CD4-positive, alpha-beta T cell treated with Interleukin-17A for 4 hours (primary cell): Measurements from ENCODE around the gene UPK3A.
A peak's percentile ranks its signal among the peaks of the same experiment; 100 is the strongest.

Experiments used
- DNase-seq: peaks from one replicate; pipeline ENCODE4 v3.0.0-alpha.2; 2020; ENCODE audit warnings: mixed read lengths

Gene UPK3A

DNA sequence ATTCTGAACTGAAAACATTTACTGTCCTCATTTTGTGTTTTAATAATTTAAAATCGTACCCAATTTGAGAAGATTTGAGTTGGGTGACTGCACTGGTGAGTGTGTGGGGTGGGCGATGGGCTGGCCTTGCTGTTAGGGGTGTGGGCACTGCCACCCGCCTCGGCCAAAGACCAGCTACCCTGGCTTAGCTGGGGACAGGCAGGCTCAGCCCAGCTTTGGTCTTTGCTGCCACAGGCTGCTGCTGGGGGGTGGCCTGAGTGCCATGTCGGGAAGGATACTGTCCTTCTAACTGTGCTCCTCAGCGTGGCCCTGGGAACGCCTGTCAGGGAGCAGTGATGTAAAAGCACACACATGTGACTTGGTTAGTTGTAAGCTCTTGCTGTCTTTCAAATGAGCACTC lies 47.3 kb downstream of the UPK3A start:
- no peak for DNase-seq

DNA sequence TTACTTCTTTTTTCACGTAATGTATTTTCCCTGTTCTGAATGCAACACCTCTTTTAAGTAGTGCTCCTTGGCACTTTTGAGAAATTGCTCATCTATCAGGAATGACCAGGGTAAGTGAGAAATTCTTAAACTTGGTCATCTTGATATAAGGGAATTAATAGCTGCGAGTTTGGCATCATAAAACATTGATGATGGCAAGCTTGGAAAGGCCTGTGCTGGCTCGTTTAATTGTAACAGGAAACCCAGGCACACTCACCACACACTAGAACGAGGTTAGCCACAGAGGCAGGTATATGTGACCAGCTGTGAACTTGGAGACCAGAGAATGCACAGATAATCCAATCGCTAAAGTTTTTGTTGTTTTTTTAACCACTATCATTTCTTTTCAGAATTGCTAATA lies 49.3 kb downstream of the UPK3A start:
- DNase-seq: no peak

DNA sequence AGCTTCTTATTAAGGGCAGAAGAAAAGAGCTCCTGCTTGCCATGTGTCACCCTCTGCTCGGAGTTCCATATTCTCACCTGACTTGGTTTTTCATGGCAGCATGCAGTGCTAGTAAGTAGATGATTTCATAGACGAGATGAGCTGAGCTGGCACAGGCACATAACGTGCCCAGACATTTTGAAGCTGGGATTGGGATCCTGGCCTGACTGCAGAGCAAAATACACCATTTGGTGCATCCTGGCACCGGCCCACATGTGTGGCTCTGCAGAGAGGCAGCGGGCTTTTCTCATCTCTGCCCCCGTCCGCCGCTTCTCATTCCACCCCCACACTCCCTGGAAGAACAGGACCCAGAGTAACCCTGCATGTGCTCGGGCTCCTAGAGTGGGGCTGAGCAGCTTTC lies 49.8 kb downstream of the UPK3A start:
- DNase-seq: no peak

DNA sequence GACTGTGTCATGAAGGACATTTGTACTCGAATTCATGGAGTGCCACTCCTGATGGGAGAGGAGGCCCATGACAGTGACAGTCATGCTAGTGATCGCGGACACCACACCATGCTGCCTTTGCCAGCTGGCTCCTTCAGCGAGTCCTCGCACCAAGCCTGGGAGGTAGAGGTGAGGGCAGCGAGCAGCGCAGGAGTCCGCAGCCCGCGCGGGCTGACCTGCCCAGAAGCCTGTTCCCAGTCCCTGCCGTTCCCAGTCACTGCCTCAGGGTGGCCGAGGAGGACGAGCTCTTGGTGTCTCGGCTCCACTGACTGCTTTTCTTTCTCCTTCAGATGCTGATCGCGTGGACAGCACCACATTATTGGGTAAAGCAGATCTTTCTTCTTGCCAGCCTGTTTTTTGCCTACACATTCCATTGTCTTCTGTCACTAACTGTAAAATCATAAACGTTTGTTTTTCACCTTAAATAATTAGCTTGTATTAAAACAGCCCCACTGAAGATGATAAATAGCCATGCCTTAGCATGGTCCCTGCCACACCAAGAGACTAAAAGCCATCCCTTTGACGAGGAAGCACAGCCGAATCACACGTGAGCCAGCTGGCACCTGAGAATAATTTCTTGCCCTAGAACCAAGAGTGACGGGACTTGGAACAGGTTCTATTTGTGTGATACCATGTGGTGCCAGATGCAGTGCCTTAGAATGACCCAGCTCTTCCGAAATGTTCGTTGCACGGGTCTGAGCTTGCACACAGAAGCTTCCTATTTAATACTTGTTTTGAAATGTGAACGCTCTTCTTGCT lies 50.5 kb downstream of the UPK3A start:
- no peak for DNase-seq

DNA sequence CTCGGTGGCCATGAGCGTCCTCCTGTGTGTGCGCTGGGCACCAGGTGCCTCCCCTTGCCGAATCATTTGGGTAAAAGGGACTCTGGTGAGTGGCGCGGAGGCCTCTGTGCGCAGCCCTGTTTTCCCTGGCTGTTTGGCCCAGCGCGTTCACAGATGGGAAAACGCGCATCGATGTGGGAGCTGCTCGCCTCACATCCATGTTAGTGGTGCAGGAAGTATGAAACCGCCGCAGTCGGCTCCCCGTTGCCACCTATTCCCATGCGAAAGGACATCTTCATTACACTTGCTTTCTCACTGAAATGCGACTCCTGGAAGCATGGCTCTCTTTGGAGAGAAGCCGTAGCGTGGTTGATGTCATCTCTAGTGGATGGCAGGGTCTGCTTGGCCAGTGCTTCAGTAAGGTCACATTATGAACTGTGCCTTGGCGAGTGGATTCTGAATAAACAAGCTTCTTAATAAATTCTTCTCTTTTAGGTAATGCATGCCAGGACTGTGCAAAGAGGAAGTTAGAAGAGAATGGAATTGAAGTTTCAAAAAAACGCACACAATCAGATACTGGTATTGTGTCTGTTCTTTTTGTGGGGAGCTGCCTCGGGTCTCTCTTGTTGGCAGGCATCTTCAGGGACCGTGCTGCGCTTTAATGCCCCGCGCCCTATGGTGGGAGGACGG lies 51.2 kb downstream of the UPK3A start:
- no peak for DNase-seq

DNA sequence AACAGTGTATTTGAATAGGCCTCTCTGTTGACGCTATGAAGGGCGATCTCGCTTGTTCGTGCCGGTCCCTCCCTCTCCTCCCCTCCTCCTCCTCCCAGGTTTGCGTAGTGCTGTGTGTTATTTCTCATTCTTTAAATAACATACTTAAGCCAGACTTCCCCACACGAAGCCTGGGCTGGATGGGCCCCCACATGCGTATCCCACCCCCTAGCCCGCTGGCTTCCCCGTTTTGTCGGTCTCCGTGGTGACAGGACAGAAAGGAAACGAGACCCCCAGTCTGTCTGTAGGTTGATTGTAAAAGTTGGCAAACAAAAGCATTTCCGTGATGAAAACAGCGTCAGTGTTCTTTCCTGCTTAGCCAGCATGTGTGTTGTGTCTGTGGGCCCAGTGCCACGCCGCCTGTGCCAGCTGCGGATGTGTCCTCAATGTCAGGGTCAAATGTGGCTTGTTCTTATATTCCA lies 52.3 kb downstream of the UPK3A start:
- peak; percentile 26 for DNase-seq

DNA sequence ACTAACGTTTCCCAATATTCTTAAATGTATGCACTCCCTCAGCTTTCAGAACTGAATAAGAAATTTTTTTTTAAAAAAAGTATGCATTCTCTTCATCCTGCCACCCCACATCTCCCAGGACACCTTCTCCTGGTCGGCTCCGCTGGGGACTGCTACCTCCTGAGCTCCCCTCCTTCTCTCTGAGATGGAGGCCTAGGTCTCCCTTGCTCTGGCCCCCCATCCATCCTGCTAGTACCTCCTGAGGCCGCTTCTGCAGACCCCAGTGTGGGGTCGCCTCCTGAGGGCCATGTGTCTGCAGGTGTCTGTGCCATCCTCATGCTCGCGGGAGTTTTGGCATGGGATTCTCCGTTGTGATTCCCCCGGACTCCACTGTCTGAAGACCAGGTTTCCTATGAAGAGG lies 52.8 kb downstream of the UPK3A start:
- no peak for DNase-seq

DNA sequence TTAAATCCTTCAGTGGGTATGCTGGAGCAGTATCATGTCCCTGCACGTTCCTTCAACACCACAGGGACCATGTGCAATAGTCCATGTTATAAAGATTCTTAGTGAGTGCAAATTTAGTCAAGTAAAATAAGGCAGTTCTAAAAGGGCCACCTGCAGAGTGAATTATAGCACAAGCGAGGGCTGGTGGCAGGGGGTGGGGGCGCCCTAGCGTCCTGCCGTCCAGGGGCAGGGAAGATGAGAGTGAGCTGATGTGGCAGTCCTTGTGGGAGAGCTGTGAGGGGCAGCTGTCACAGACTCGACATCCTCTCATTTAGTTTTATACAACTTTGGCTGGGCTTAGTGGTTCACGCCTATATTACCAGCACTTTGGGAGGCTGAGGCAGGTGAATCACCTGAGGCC lies 54.0 kb downstream of the UPK3A start:
- DNase-seq: no peak

DNA sequence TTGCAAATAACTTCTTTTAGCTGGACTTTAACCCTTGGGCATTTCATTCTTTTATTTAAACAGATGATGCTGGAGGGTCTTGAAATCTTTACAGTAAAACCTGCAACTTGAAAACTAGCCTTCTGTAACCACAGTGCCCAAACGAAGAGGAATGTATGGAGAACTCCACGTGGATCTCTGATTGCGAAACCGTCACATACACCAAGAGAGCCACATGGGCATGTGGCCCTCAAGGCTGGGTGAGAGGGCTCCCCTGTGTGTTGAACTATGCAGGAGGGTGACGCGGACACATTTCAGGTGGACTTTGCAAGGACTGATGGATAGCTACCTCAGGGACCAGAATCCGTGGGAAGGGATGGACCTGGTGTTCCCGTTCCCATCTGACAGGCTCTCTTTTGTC lies 55.6 kb downstream of the UPK3A start:
- DNase-seq: no peak

DNA sequence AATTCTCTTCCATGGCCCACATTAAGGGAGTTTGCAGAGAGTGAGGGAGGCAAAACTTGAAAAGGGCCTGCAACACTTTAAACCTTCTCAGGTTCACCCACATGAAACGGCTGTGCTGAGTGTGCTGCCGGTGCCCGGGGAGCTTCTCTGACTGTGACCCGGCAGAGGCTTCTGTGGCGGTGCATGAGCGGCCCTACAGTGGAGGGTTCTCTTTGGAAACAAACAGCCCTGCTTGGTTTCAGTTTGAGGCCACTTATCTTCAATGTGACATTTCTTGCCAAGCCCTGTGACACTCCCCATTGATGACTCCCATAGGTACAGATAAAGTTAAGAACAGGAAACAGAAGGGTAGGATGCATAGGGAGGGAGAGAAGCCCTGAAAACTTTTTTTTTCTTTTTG lies 56.7 kb downstream of the UPK3A start:
- peak; percentile 69 for DNase-seq

DNA sequence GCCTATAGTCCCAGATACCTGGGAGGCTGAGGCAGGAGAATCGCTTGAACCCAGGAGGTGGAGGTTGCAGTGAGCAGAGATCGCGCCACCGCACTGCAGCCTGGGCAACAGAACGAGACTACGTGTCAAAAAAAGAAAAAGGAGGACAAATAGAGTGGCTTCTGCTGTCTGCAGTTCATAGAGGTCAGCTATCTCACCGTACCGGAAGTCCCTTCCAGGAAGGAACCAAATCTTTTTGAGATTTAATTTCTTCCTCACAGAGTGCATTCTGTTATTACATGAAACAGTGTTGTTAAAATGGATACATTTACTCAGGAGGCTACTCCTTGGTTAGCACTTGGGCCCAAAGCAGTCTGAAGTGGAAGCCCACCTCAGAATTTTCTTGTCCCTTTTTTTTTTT lies 58.4 kb downstream of the UPK3A start:
- no peak for DNase-seq

DNA sequence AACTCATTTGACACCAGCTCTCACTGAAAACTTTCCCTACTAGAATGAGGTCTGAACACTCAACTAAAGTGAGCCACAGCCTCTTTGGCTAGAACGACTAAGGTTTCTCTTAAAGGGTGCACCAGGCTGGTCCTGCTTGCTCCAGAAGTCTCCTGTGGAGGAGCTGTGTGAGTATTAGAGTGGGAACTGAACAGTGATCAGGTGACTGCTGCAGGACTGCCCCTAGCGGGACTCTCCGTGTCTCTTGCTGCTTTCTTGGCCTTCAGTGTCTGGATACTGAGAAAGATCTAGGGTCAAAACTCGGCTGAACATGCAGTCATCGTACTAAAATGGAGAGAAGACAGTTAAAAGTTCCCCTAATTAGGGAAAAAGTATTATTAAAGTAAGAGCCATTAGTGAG lies 59.6 kb downstream of the UPK3A start:
- DNase-seq: no peak
